Keratinocyte (primary cell): ENCODE results near the gene CHID1. TPM values are rescaled to one million over a fixed set of nuclear protein-coding genes. Genes with fewer than 3 reads are reported as not detected.

ENCODE experiments used
- DNase-seq: peaks from one replicate; pipeline ENCODE4 v3.0.0-alpha.2; 2011; ENCODE audit warnings: low read depth, missing footprints, low spot score
- FAIRE-seq: peaks from 2 replicates; lab custom pipeline; 2011; peaks lifted over from hg19 to GRCh38; lab: Jason Lieb, UNC
- H2AFZ ChIP-seq: 2 replicates; pipeline ENCODE4 v1.6.0; 2012; ENCODE audit warnings: low read length, control low read depth, inconsistent platforms; ENCODE audit not compliant: control insufficient read depth
- H3K27ac ChIP-seq: 2 replicates; pipeline ENCODE4 v1.5.1; 2011; ENCODE audit warnings: low read length; ENCODE audit not compliant: control insufficient read depth, insufficient read depth
- H3K27me3 ChIP-seq: 3 replicates; pipeline ENCODE4 v1.6.0; 2011; ENCODE audit warnings: low read length; ENCODE audit not compliant: control insufficient read depth, insufficient read depth; ENCODE audit errors: extremely low read depth
- H3K36me3 ChIP-seq, 2 experiments: 2 replicates in 1 of 2; 3 replicates in 1 of 2; pipeline ENCODE4 v1.5.1; 2011; ENCODE audit warnings: low read length in 2 of 2, mild to moderate bottlenecking in 1 of 2; ENCODE audit not compliant: control insufficient read depth in 2 of 2, insufficient read depth in 2 of 2; ENCODE audit errors: extremely low read depth in 1 of 2
- H3K4me1 ChIP-seq: 3 replicates; pipeline ENCODE4 v1.5.1; 2011; ENCODE audit warnings: low read length; ENCODE audit not compliant: control insufficient read depth, insufficient read depth; ENCODE audit errors: extremely low read depth
- H3K4me2 ChIP-seq: 3 replicates; pipeline ENCODE4 v1.6.0; 2011; ENCODE audit warnings: low read depth, low read length; ENCODE audit not compliant: control insufficient read depth, insufficient read depth; ENCODE audit errors: extremely low read depth
- H3K4me3 ChIP-seq, 3 experiments: fragments of 200-600 bp in 1 of 3; sonication (generic) in 1 of 3; 2 replicates in 2 of 3; 3 replicates in 1 of 3; pipeline ENCODE4 v1.5.1; 2011 to 2016; ENCODE audit warnings: low read length in 3 of 3, mild to moderate bottlenecking in 3 of 3, control low read depth in 2 of 3, inconsistent platforms in 1 of 3, low read depth in 1 of 3, mixed read lengths in 1 of 3, mixed run types in 1 of 3, moderate library complexity in 1 of 3; ENCODE audit not compliant: control insufficient read depth in 2 of 3, insufficient read depth in 2 of 3; ENCODE audit errors: extremely low read depth in 1 of 3
- H3K79me2 ChIP-seq: 2 replicates; pipeline ENCODE4 v1.6.0; 2012; ENCODE audit warnings: low read length; ENCODE audit not compliant: control insufficient read depth, insufficient read depth
- H3K9ac ChIP-seq: 3 replicates; pipeline ENCODE4 v1.6.0; 2011; ENCODE audit warnings: low read length; ENCODE audit not compliant: control insufficient read depth, insufficient read depth; ENCODE audit errors: extremely low read depth
- H3K9me1 ChIP-seq: 3 replicates; pipeline ENCODE4 v1.6.0; 2011; ENCODE audit warnings: low read length; ENCODE audit not compliant: control insufficient read depth, insufficient read depth; ENCODE audit errors: extremely low read depth
- H3K9me3 ChIP-seq: 2 replicates; pipeline ENCODE4 v1.5.1; 2012; ENCODE audit warnings: low read depth, low read length; ENCODE audit not compliant: control insufficient read depth
- H4K20me1 ChIP-seq: 3 replicates; pipeline ENCODE4 v1.6.0; 2011; ENCODE audit warnings: low read length; ENCODE audit not compliant: control insufficient read depth, insufficient read depth; ENCODE audit errors: extremely low read depth
- CTCF ChIP-seq, 3 experiments: IDR thresholded peaks in 1 of 3; conservative IDR thresholded peaks in 1 of 3; optimal IDR thresholded peaks in 1 of 3; 2 replicates in 2 of 3; 3 replicates in 1 of 3; pipeline versions ENCODE3 to v1.5.1; 2011; ENCODE audit warnings: low read length in 3 of 3, mild to moderate bottlenecking in 3 of 3, moderate library complexity in 2 of 3, control low read depth in 1 of 3, inconsistent platforms in 1 of 3; ENCODE audit not compliant: insufficient read depth in 2 of 3; ENCODE audit errors: extremely low read depth in 1 of 3
- EZH2 ChIP-seq: IDR thresholded peaks from one replicate; pipeline ENCODE4 v1.6.1; 2012; ENCODE audit warnings: inconsistent platforms, mild to moderate bottlenecking, low read length, moderate library complexity
- dilution Hi-C: fragments of 300-500 bp; cut with MboI; formaldehyde crosslinking; loops from one replicate; pipeline ENCODE4 v1.7.0; 2020; ENCODE audit warnings: low sequenced_read_pairs; ENCODE audit not compliant: extremely low pct_ligation_motif_present
- polyA plus RNA-seq, 5 experiments: library from polyadenylated mRNA; depleted of rRNA in 3 of 5; stranded (reverse) in 3 of 5; stranded (forward) in 1 of 5; unstranded in 1 of 5; fragments of >200 nt; gene quantifications; 1 replicate in 1 of 5; 2 replicates in 3 of 5; 3 replicates in 1 of 5; pipeline versions ENCODE4 v1.2.1 to v1.2.3, GENCODE V29; 2011 to 2012; ENCODE audit warnings: missing spikeins in 2 of 5, low read depth in 1 of 5, low replicate concordance in 1 of 5

Gene CHID1
- polyA plus RNA-seq, 1 donor (not counting 4 experiments of a cell fraction or from before 2014, with no cell fraction given): 23.0 TPM

GRCh38 chr11:893008-893654 lies 17.5 kb downstream of the CHID1 start:
- Histone ChIP-seq H4K20me1 (no peaks in the 10 kb centered on the region), H3K36me3 (peaks cover 0 to 4% of the 10 kb centered on the region in 2 experiments), H3K79me2 (no peaks in the 10 kb centered on the region), H2AFZ (no peak overlapping the region), H3K4me2 (no peak overlapping the region), H3K4me3 (no peak overlapping the region), H3K9me3 (no peaks in the 10 kb centered on the region), H3K9me1 (no peaks in the 10 kb centered on the region), H3K27ac (no peak overlapping the region), H3K9ac (no peak overlapping the region), H3K27me3 (no peaks in the 10 kb centered on the region), H3K4me1 (no peaks in the 10 kb centered on the region)
- DNase-seq (no peak), FAIRE-seq (no peak)
- dilution Hi-C loops: no loop called here
- TF ChIP-seq CTCF (optimal IDR thresholded peaks at IDR 0.05 in 1 of 3, IDR thresholded peaks at IDR 0.05 in 1 of 3, conservative IDR thresholded peaks at IDR 0.05 in 1 of 3; ENCODE audit: extremely low read depth in 1 of 3, insufficient read depth in 2 of 3, low read length in 3 of 3) (no peak), EZH2 (no peak)

- Histone ChIP-seq H3K36me3 (peaks cover 4 to 11% of the 10 kb centered on the region in 2 experiments), H4K20me1 (no peaks in the 10 kb centered on the region), H3K9me3 (no peaks in the 10 kb centered on the region), H3K79me2 (no peaks in the 10 kb centered on the region), H3K9me1 (no peaks in the 10 kb centered on the region), H3K4me2 (no peak overlapping the region), H3K4me3 (no peak overlapping the region), H3K27ac (no peak overlapping the region), H2AFZ (no peak overlapping the region), H3K9ac (no peak overlapping the region), H3K27me3 (no peaks in the 10 kb centered on the region), H3K4me1 (no peaks in the 10 kb centered on the region)
- FAIRE-seq: no peak
- TF ChIP-seq CTCF (optimal IDR thresholded peaks at IDR 0.05 in 1 of 3, IDR thresholded peaks at IDR 0.05 in 1 of 3, conservative IDR thresholded peaks at IDR 0.05 in 1 of 3; ENCODE audit: extremely low read depth in 1 of 3, insufficient read depth in 2 of 3, low read length in 3 of 3): no peak
- TF ChIP-seq EZH2: no peak
- no peak for DNase-seq
- dilution Hi-C loops: no loop called here
Measured at GRCh38 chr11:890794-891540, 19.6 kb downstream of the CHID1 start.
